Transverse colon (tissue), 4 donors: Measurements from ENCODE around the gene NT5C1A.

Experiments
- CTCF ChIP-seq, 5 experiments: fragments of 200-600 bp in 3 of 5; fragments of 450-650 bp in 2 of 5; sonication (generic) in 3 of 5; IDR thresholded peaks; 1 replicate in 2 of 5; 2 replicates in 3 of 5; pipeline ENCODE4 v1.5.1; 2016 to 2017; ENCODE audit warnings: antibody characterized with exemption in 5 of 5, inconsistent platforms in 3 of 5, mild to moderate bottlenecking in 2 of 5, moderate library complexity in 1 of 5
- POLR2AphosphoS5 ChIP-seq, 3 donors: sonication (generic); formaldehyde crosslinking; IDR thresholded peaks; one replicate each; pipeline ENCODE4 v1.6.1; 2016; ENCODE audit warnings: antibody characterized with exemption in 3 of 3

GRCh38 chr1:39633422-39633821 lies 38.5 kb downstream of the NT5C1A start:
- TF ChIP-seq CTCF (IDR thresholded peaks at IDR 0.05): no peak
- no peak for TF ChIP-seq POLR2AphosphoS5 (IDR thresholded peaks at IDR 0.05)
